ENCODE data around the gene TIMM22. TPM values are rescaled to one million over a fixed set of nuclear protein-coding genes. Genes with fewer than 3 reads are reported as not detected.

Gene TIMM22
- total and polyA plus RNA-seq, 2 of the 4 experiments (the other 2 are of a cell fraction), result 12.7 to 12.9 TPM

- H4K5ac ChIP-seq (ENCODE audit: low read depth, low read length), result no peak overlapping the region
- H2BK5ac ChIP-seq (ENCODE audit: low read depth, low read length, poor library complexity, severe bottlenecking), result no peak overlapping the region
- no peaks in the 10 kb centered on the region for H3K9me3 ChIP-seq (ENCODE audit: control insufficient read depth, insufficient read depth, low read length)
- no peak overlapping the region for H3K4me3 ChIP-seq (ENCODE audit: insufficient read depth, low read depth, low read length)
- DNase-seq (no peak), ATAC-seq (ENCODE audit: low read depth) (no peak)
- peak overlapping the region; percentile 42 for H2AK9ac ChIP-seq (replicated peaks; ENCODE audit: low read depth, low read length, poor library complexity)
- H2BK20ac ChIP-seq (ENCODE audit: low read depth, low read length), result no peak overlapping the region
- peaks cover 0 to 16% of the 10 kb centered on the region in 2 experiments; a peak in 1 of 4 replicates for H3K79me1 ChIP-seq (ENCODE audit: low read depth in 1 of 2, low read length in 2 of 2)
- H3K27me3 ChIP-seq (ENCODE audit: control insufficient read depth, insufficient read depth, low read length), result no peaks in the 10 kb centered on the region
- no peak overlapping the region for H3K23ac ChIP-seq (ENCODE audit: low read depth, low read length)
- BruUV-seq (replicated peaks), result no TSS peak
- in situ Hi-C loops (cut with MboI; ENCODE audit: low sequenced_read_pairs), result no loop called here
- ChIA-PET CTCF (no interaction called here), POLR2A (ENCODE audit: unreplicated experiment) (no interaction called here)
- peaks cover 3% of the 10 kb centered on the region; the same call in 1 of the 2 replicates for H3K36me3 ChIP-seq (ENCODE audit: control insufficient read depth, insufficient read depth, low read length)
- H3K27ac ChIP-seq (ENCODE audit: insufficient read depth, low read length), result no peak overlapping the region
- intact Hi-C loops (cut with micrococcal nuclease), result no loop called here
- H3K18ac ChIP-seq (ENCODE audit: low read depth, low read length), result no peak overlapping the region
- no peak overlapping the region for H3K4me2 ChIP-seq (ENCODE audit: low read depth, low read length)
- no peak overlapping the region for H3K4ac ChIP-seq (ENCODE audit: low read depth, low read length)
- H2AFZ ChIP-seq (replicated peaks; ENCODE audit: low read length, poor library complexity), result no peak overlapping the region
- H3K14ac ChIP-seq (replicated peaks; ENCODE audit: low read depth, low read length), result no peak overlapping the region
- dilution Hi-C loops (cut with HindIII; ENCODE audit: low sequenced_read_pairs, unreplicated experiment), result no loop called here
- H3K9me1 ChIP-seq (ENCODE audit: insufficient read depth, low read length), result no peaks in the 10 kb centered on the region
- H3K4me1 ChIP-seq (ENCODE audit: control insufficient read depth, insufficient read depth, low read length), result no peaks in the 10 kb centered on the region
- H2BK120ac ChIP-seq (ENCODE audit: low read depth, low read length), result no peak overlapping the region
- TF ChIP-seq RAD21 (IDR thresholded peaks at IDR 0.05; ENCODE audit: low read length), result no peak
- no peak for TF ChIP-seq MXI1 (IDR thresholded peaks at IDR 0.05; ENCODE audit: borderline replicate concordance, low read depth, low read length)
- no peak for TF ChIP-seq BHLHE40 (IDR thresholded peaks at IDR 0.05; ENCODE audit: low read depth, low read length)
- no peak for TF ChIP-seq NFE2L2 (IDR thresholded peaks at IDR 0.05; ENCODE audit: low read depth, low read length)
- TF ChIP-seq FOS (IDR thresholded peaks at IDR 0.05; ENCODE audit: low read depth, low read length), result no peak
- TF ChIP-seq RFX5 (IDR thresholded peaks at IDR 0.05; ENCODE audit: low read depth, low read length), result no peak
- TF ChIP-seq CTCF (conservative IDR thresholded peaks at IDR 0.05; ENCODE audit: low read depth, low read length), result no peak
- TF ChIP-seq, protein P1, sequence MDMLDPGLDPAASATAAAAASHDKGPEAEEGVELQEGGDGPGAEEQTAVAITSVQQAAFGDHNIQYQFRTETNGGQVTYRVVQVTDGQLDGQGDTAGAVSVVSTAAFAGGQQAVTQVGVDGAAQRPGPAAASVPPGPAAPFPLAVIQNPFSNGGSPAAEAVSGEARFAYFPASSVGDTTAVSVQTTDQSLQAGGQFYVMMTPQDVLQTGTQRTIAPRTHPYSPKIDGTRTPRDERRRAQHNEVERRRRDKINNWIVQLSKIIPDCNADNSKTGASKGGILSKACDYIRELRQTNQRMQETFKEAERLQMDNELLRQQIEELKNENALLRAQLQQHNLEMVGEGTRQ (IDR thresholded peaks at IDR 0.05; ENCODE audit: low read depth, low read length), result no peak
- no peak for TF ChIP-seq POLR2A (IDR thresholded peaks at IDR 0.05; ENCODE audit: low read depth, low read length)
- TF ChIP-seq CHD1 (IDR thresholded peaks at IDR 0.05; ENCODE audit: low read depth, low read length), result no peak
- TF ChIP-seq CEBPB (IDR thresholded peaks at IDR 0.05; ENCODE audit: low read depth, low read length), result no peak
- no peak for TF ChIP-seq RCOR1 (IDR thresholded peaks at IDR 0.05; ENCODE audit: insufficient replicate concordance, low read length)
- TF ChIP-seq ELK1 (IDR thresholded peaks at IDR 0.05; ENCODE audit: borderline replicate concordance, low read depth, low read length), result no peak
- no peak for TF ChIP-seq SMC3 (IDR thresholded peaks at IDR 0.05; ENCODE audit: low read depth, low read length)
- no peak for TF ChIP-seq MAFK (IDR thresholded peaks at IDR 0.05; ENCODE audit: low read depth, low read length)
- TF ChIP-seq MAZ (IDR thresholded peaks at IDR 0.05; ENCODE audit: borderline replicate concordance, low read depth, low read length), result no peak
- H4K91ac ChIP-seq (ENCODE audit: insufficient read depth, low read depth, low read length), result no peak overlapping the region
- WGBS, 2 experiments (ENCODE audit: extremely low coverage in 2 of 2, insufficient read length in 1 of 2), result 0% methylated on average over 1 of the region's 10 CpGs; no CpG with 5 or more reads in 1 of the 2 experiments
- H2AK5ac ChIP-seq (ENCODE audit: low read depth, low read length), result no peak overlapping the region
- H3K56ac ChIP-seq (ENCODE audit: extremely low read depth, insufficient read depth, low read length), result no peak overlapping the region
- H3K9ac ChIP-seq (ENCODE audit: low read depth, low read length), result no peak overlapping the region
- peaks cover 4% of the 10 kb centered on the region for H4K20me1 ChIP-seq (ENCODE audit: insufficient read depth, low read length)
- H4K8ac ChIP-seq (ENCODE audit: low read depth in 2 of 2, low read length in 2 of 2), result no peak overlapping the region
- no peak overlapping the region for H2BK15ac ChIP-seq (ENCODE audit: low read depth, low read length)
Measured at GRCh38 chr17:1019451-1019850, 22.5 kb downstream of the TIMM22 start.
